Neural cell (in vitro differentiated cells): ENCODE results near the gene STAT5B. TPM values are rescaled to one million over a fixed set of nuclear protein-coding genes. Genes with fewer than 3 reads are reported as not detected.
"Not testable (repeated sequence)": the region's sequence is repeated elsewhere in the genome, so short reads cannot be mapped to it uniquely, and the experiment has no call there.

ENCODE experiments used
- H2AFZ ChIP-seq: fragments of 200-600, 300-800 bp; sonication (generic), shearing (Covaris generic); 2 replicates; pipeline ENCODE4 v1.6.0; 2014; ENCODE audit warnings: low read depth, mild to moderate bottlenecking, antibody characterized with exemption, low read length, moderate library complexity
- H3F3A ChIP-seq: fragments of 200-600 bp; shearing (Covaris generic); 2 replicates; pipeline ENCODE4 v1.6.1; 2016; ENCODE audit warnings: mild to moderate bottlenecking, moderate library complexity, mixed read lengths, antibody characterized with exemption, low read length; ENCODE audit not compliant: insufficient read depth, poor library complexity, severe bottlenecking
- H3K27ac ChIP-seq: fragments of 200-600, 300-800 bp; sonication (generic), shearing (Covaris generic); 2 replicates; pipeline ENCODE4 v1.5.1; 2014; ENCODE audit warnings: mild to moderate bottlenecking, low read length, moderate library complexity
- H3K27me3 ChIP-seq: fragments of 300-800, 200-600 bp; sonication (generic), shearing (Covaris generic); 2 replicates; pipeline ENCODE4 v1.6.0; 2014; ENCODE audit warnings: mild to moderate bottlenecking, low read depth, low read length, moderate library complexity; ENCODE audit not compliant: insufficient read depth
- H3K36me3 ChIP-seq: fragments of 300-800, 200-600 bp; sonication (generic), shearing (Covaris generic); 2 replicates; pipeline ENCODE4 v1.5.1; 2014; ENCODE audit warnings: mild to moderate bottlenecking, antibody characterized with exemption, low read length, moderate library complexity; ENCODE audit not compliant: insufficient read depth
- H3K4me2 ChIP-seq: fragments of 300-800, 200-600 bp; sonication (generic), shearing (Covaris generic); 2 replicates; pipeline ENCODE4 v1.6.0; 2014; ENCODE audit warnings: mild to moderate bottlenecking, low read length
- H3K4me3 ChIP-seq: fragments of 300-800, 200-600 bp; sonication (generic), shearing (Covaris generic); 2 replicates; pipeline ENCODE4 v1.5.1; 2014; ENCODE audit warnings: mild to moderate bottlenecking, low read length, moderate library complexity
- H3K79me2 ChIP-seq: fragments of 200-600 bp; shearing (Covaris generic); replicated peaks from 2 replicates; pipeline ENCODE4 v1.6.0; 2014; ENCODE audit warnings: mild to moderate bottlenecking, low read length, moderate library complexity; ENCODE audit not compliant: insufficient read depth
- H3K9ac ChIP-seq: fragments of 300-800, 200-600 bp; sonication (generic), shearing (Covaris generic); 2 replicates; pipeline ENCODE4 v1.6.1; 2016; ENCODE audit warnings: mild to moderate bottlenecking, low read length, mixed read lengths
- H3K9me2 ChIP-seq: fragments of 200-600 bp; shearing (Covaris generic); 2 replicates; pipeline ENCODE4 v1.6.1; 2016; ENCODE audit warnings: mild to moderate bottlenecking, low read length, mixed read lengths; ENCODE audit not compliant: insufficient read depth
- H3K9me3 ChIP-seq: fragments of 200-600, 300-800 bp; sonication (generic), shearing (Covaris generic); 2 replicates; pipeline ENCODE4 v1.6.1; 2016; ENCODE audit warnings: mild to moderate bottlenecking, mixed run types, low read length, moderate library complexity, mixed read lengths
- H4K20me1 ChIP-seq: fragments of 200-600 bp; shearing (Covaris generic); 2 replicates; pipeline ENCODE4 v1.6.1; 2016; ENCODE audit warnings: mild to moderate bottlenecking, mixed run types; ENCODE audit not compliant: insufficient read depth
- EP300 ChIP-seq: fragments of 450-650 bp; conservative IDR thresholded peaks from 2 replicates; pipeline ENCODE4 v1.6.1; 2014; ENCODE audit warnings: antibody characterized with exemption, mild to moderate bottlenecking, moderate library complexity; ENCODE audit not compliant: poor library complexity, severe bottlenecking
- EZH2 ChIP-seq: fragments of 200-600, 300-800 bp; shearing (Covaris generic), sonication (generic); IDR thresholded peaks from 2 replicates; pipeline ENCODE4 v1.6.1; 2014; ENCODE audit warnings: antibody characterized with exemption, low read length, borderline replicate concordance, mild to moderate bottlenecking; ENCODE audit not compliant: insufficient read depth, poor library complexity, severe bottlenecking
- MXI1 ChIP-seq: fragments of 450-650 bp; conservative IDR thresholded peaks from 2 replicates; pipeline ENCODE4 v1.6.1; 2014; ENCODE audit warnings: antibody characterized with exemption, mild to moderate bottlenecking; ENCODE audit not compliant: poor library complexity, severe bottlenecking
- POLR2AphosphoS5 ChIP-seq: IDR thresholded peaks from 2 replicates; pipeline ENCODE4 v1.6.1; 2012
- RAD21 ChIP-seq: fragments of 450-650 bp; conservative IDR thresholded peaks from 2 replicates; pipeline ENCODE4 v1.6.1; 2014; ENCODE audit warnings: antibody characterized with exemption, mild to moderate bottlenecking, moderate library complexity
- SMC3 ChIP-seq: fragments of 450-650 bp; conservative IDR thresholded peaks from 2 replicates; pipeline ENCODE4 v1.6.1; 2014; ENCODE audit warnings: antibody characterized with exemption, mild to moderate bottlenecking, moderate library complexity; ENCODE audit not compliant: poor library complexity
- TAF1 ChIP-seq: IDR thresholded peaks from 2 replicates; pipeline ENCODE4 v1.6.1; 2012; ENCODE audit warnings: low read depth
- polyA plus RNA-seq: library from polyadenylated mRNA; depleted of rRNA; stranded (reverse); fragments of >200 nt; gene quantifications from 2 replicates; pipeline ENCODE4 v1.2.3, GENCODE V29; 2014
- TF ChIP-seq, protein P1 (sequence below): fragments of 450-650 bp; IDR thresholded peaks from 2 replicates; pipeline ENCODE4 v1.5.1; 2014; ENCODE audit warnings: antibody characterized with exemption, mild to moderate bottlenecking, moderate library complexity; ENCODE audit not compliant: poor library complexity, severe bottlenecking
- TF ChIP-seq, protein P2 (sequence below): IDR thresholded peaks from 2 replicates; pipeline ENCODE4 v1.6.1; 2012; ENCODE audit warnings: borderline replicate concordance

STAT5B gene
- polyA plus RNA-seq, 1 donor from 2014 or later: 47.4 TPM

DNA sequence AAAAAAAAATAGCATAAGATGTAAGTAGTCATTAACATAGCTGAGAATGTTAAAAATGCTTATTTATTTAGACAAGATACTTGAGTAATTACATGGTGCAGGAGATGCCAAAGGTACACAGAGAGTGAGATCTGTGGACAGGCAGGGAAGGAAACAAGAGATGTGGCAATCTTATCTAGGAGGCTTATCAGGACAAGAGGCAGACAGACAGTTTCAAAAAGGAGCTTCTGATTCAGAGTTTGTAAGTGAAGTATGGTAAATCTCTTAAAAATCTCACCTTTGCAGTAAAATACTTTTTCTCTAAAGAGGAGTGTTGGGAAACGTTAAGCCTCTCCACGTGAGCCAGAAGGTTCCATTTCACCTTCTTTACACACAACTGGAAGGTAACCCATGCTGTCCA, 62.0 kb downstream of the STAT5B start:
- no peaks in the 10 kb centered on the region for H3K9me2 ChIP-seq
- no peak overlapping the region for H3K4me3 ChIP-seq
- no peaks in the 10 kb centered on the region for H3K9me3 ChIP-seq
- no peak for TF ChIP-seq MXI1
- no peak for TF ChIP-seq POLR2AphosphoS5
- TF ChIP-seq TAF1: no peak
- TF ChIP-seq RAD21: no peak
- no peak for TF ChIP-seq EP300
- no peak for TF ChIP-seq EZH2
- no peak for TF ChIP-seq SMC3
- TF ChIP-seq, protein P1, sequence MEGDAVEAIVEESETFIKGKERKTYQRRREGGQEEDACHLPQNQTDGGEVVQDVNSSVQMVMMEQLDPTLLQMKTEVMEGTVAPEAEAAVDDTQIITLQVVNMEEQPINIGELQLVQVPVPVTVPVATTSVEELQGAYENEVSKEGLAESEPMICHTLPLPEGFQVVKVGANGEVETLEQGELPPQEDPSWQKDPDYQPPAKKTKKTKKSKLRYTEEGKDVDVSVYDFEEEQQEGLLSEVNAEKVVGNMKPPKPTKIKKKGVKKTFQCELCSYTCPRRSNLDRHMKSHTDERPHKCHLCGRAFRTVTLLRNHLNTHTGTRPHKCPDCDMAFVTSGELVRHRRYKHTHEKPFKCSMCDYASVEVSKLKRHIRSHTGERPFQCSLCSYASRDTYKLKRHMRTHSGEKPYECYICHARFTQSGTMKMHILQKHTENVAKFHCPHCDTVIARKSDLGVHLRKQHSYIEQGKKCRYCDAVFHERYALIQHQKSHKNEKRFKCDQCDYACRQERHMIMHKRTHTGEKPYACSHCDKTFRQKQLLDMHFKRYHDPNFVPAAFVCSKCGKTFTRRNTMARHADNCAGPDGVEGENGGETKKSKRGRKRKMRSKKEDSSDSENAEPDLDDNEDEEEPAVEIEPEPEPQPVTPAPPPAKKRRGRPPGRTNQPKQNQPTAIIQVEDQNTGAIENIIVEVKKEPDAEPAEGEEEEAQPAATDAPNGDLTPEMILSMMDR: no peak
- TF ChIP-seq, protein P2, sequence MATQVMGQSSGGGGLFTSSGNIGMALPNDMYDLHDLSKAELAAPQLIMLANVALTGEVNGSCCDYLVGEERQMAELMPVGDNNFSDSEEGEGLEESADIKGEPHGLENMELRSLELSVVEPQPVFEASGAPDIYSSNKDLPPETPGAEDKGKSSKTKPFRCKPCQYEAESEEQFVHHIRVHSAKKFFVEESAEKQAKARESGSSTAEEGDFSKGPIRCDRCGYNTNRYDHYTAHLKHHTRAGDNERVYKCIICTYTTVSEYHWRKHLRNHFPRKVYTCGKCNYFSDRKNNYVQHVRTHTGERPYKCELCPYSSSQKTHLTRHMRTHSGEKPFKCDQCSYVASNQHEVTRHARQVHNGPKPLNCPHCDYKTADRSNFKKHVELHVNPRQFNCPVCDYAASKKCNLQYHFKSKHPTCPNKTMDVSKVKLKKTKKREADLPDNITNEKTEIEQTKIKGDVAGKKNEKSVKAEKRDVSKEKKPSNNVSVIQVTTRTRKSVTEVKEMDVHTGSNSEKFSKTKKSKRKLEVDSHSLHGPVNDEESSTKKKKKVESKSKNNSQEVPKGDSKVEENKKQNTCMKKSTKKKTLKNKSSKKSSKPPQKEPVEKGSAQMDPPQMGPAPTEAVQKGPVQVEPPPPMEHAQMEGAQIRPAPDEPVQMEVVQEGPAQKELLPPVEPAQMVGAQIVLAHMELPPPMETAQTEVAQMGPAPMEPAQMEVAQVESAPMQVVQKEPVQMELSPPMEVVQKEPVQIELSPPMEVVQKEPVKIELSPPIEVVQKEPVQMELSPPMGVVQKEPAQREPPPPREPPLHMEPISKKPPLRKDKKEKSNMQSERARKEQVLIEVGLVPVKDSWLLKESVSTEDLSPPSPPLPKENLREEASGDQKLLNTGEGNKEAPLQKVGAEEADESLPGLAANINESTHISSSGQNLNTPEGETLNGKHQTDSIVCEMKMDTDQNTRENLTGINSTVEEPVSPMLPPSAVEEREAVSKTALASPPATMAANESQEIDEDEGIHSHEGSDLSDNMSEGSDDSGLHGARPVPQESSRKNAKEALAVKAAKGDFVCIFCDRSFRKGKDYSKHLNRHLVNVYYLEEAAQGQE: no peak
- H3K79me2 ChIP-seq: no peaks in the 10 kb centered on the region
- no peak overlapping the region for H3K27ac ChIP-seq
- H3F3A ChIP-seq: no peaks in the 10 kb centered on the region
- no peaks in the 10 kb centered on the region for H4K20me1 ChIP-seq
- no peaks in the 10 kb centered on the region for H3K36me3 ChIP-seq
- no peaks in the 10 kb centered on the region for H3K27me3 ChIP-seq
- H2AFZ ChIP-seq: no peak overlapping the region
- no peak overlapping the region for H3K4me2 ChIP-seq
- H3K9ac ChIP-seq: no peak overlapping the region

DNA sequence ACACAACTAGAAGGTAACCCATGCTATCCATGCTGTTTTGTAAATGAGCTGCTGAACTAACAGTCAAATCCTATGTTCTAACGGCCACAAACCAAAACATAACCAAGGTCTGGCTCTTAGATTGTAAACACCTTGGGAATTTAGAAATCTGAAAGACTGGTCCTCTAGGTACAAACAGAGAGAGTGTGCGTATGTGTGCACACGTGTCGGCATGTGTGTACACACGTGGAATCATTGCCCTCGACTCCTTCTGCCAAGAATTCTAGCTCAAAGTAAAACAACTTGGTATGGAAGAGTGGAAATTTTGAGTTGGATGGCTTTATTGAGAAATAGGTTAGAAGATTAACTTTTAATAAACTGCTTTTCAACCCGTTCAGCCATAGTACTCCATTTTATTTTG, 63.8 kb downstream of the STAT5B start:
- Histone ChIP-seq H3K27ac (no peak overlapping the region), H4K20me1 (no peaks in the 10 kb centered on the region), H3K36me3 (no peaks in the 10 kb centered on the region), H3K9me3 (no peaks in the 10 kb centered on the region), H3K4me2 (no peak overlapping the region), H2AFZ (no peak overlapping the region), H3K79me2 (no peaks in the 10 kb centered on the region), H3K9me2 (no peaks in the 10 kb centered on the region), H3K27me3 (no peaks in the 10 kb centered on the region), H3K4me3 (no peak overlapping the region), H3K9ac (no peak overlapping the region), H3F3A (no peaks in the 10 kb centered on the region)
- TF ChIP-seq SMC3 (no peak), EP300 (no peak), EZH2 (no peak), RAD21 (no peak), POLR2AphosphoS5 (no peak), TAF1 (no peak), MXI1 (no peak)
- TF ChIP-seq, protein P1: no peak
- TF ChIP-seq, protein P2: no peak

DNA sequence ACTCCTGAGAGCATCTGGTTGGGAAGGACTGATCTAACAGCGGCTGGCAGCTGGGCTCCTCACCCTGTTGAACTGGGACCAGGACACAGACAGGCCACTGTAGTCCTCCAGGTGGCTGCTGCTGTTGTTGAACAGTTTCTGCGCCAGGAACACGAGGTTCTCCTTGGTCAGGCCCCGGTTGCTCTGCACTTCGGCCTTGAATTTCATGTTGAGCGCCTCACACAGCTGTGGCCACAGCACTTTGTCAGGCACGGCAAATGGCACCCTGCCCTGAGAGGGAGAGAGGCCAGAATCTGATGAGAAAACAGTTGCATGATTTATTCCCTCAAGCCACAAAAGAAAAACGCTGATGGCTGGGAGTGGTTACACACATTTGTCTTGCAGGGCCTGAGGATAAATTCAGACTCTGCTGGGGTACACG, 64.3 kb downstream of the STAT5B start:
- not testable (repeated sequence) for H3K27ac ChIP-seq, H3F3A ChIP-seq, H3K36me3 ChIP-seq, H3K9me3 ChIP-seq, H3K9ac ChIP-seq, H3K9me2 ChIP-seq, H3K4me3 ChIP-seq, H3K79me2 ChIP-seq, H4K20me1 ChIP-seq, H2AFZ ChIP-seq, H3K4me2 ChIP-seq, H3K27me3 ChIP-seq
